HepG2 (cell line): Measurements from ENCODE around the gene ERFL. TPM values are rescaled to one million over a fixed set of nuclear protein-coding genes. Genes with fewer than 3 reads are reported as not detected.

Source experiments
- ATF4 ChIP-seq, 2 experiments: fragments of 450-650 bp in 1 of 2; sonication (generic) in 1 of 2; formaldehyde crosslinking; IDR thresholded peaks; 2 replicates each; pipeline versions ENCODE4 v1.5.0 to v1.8.0; 2020 to 2022; ENCODE audit warnings: mild to moderate bottlenecking in 1 of 2, missing genetic modification reagents in 1 of 2
- GFI1 ChIP-seq: sonication (generic); formaldehyde crosslinking; IDR thresholded peaks from 2 replicates; pipeline ENCODE4 v1.5.0; 2020; ENCODE audit warnings: missing genetic modification reagents, mild to moderate bottlenecking, borderline replicate concordance
- MIXL1 ChIP-seq: IDR thresholded peaks from 2 replicates; pipeline ENCODE4 v1.6.1; 2016
- PAF1 ChIP-seq: IDR thresholded peaks from 2 replicates; pipeline ENCODE4 v1.6.1; 2016; ENCODE audit warnings: missing genetic modification reagents, missing compliant biosample characterization
- SALL2 ChIP-seq: sonication (generic); formaldehyde crosslinking; IDR thresholded peaks from 2 replicates; pipeline ENCODE4 v1.8.1; 2023; ENCODE audit warnings: mild to moderate bottlenecking, missing genetic modification reagents, inconsistent platforms
- SRY ChIP-seq: sonication (generic); formaldehyde crosslinking; IDR thresholded peaks from 2 replicates; pipeline ENCODE4 v1.8.0; 2022; ENCODE audit warnings: mild to moderate bottlenecking, missing genetic modification reagents
- SSRP1 ChIP-seq: IDR thresholded peaks from 2 replicates; pipeline ENCODE4 v1.6.1; 2016; ENCODE audit warnings: control low read depth
- STAG1 ChIP-seq: sonication (generic); formaldehyde crosslinking; IDR thresholded peaks from 2 replicates; pipeline ENCODE4 v1.4.0; 2020; ENCODE audit warnings: missing genetic modification reagents
- TARDBP ChIP-seq: sonication (generic); formaldehyde crosslinking; IDR thresholded peaks from 2 replicates; pipeline ENCODE4 v1.8.0; 2022; ENCODE audit warnings: mild to moderate bottlenecking, missing genetic modification reagents
- THRA ChIP-seq: sonication (generic); formaldehyde crosslinking; IDR thresholded peaks from 2 replicates; pipeline ENCODE4 v1.4.0; 2020; ENCODE audit warnings: missing genetic modification reagents, borderline replicate concordance
- ZBTB38 ChIP-seq: sonication (generic); formaldehyde crosslinking; IDR thresholded peaks from 2 replicates; pipeline ENCODE4 v1.5.1; 2020; ENCODE audit warnings: mild to moderate bottlenecking, missing genetic modification reagents
- ZNF230 ChIP-seq: sonication (generic); formaldehyde crosslinking; IDR thresholded peaks from 2 replicates; pipeline ENCODE4 v1.4.0; 2020; ENCODE audit warnings: mild to moderate bottlenecking, missing genetic modification reagents
- polyA plus RNA-seq, 8 experiments: library from polyadenylated mRNA; depleted of rRNA in 3 of 8; stranded (reverse) in 7 of 8; unstranded in 1 of 8; fragments of >200 nt; fragmentation: Illumina TruSeq in 4 of 8; extraction: Trizol in 4 of 8; gene quantifications; 2 replicates each; pipeline versions ENCODE4 v1.2.1 to v1.2.3, GENCODE V29; 2011 to 2016; ENCODE audit warnings: low read depth in 4 of 8, missing spikeins in 1 of 8, mixed read lengths in 1 of 8; ENCODE audit not compliant: insufficient read depth in 1 of 8
- total RNA-seq, 5 experiments: library from RNA; depleted of rRNA; stranded (reverse); fragments of >200 nt; fragmentation: Illumina TruSeq; extraction: Trizol; gene quantifications; 2 replicates each; pipeline ENCODE4 v1.2.3, GENCODE V29; 2016; ENCODE audit warnings: low read depth in 1 of 5
- TF ChIP-seq, protein P1 (sequence below): sonication (generic); formaldehyde crosslinking; IDR thresholded peaks from 2 replicates; pipeline ENCODE4 v1.4.0; 2020; ENCODE audit warnings: missing genetic modification reagents, mild to moderate bottlenecking, borderline replicate concordance
- TF ChIP-seq, protein P2 (sequence below): sonication (generic); formaldehyde crosslinking; IDR thresholded peaks from one replicate; pipeline ENCODE4 v1.5.1; 2020; ENCODE audit warnings: mild to moderate bottlenecking, missing genetic modification reagents; ENCODE audit errors: not compliant biosample characterization

ERFL gene
- total and polyA plus RNA-seq, 2 of the 13 experiments (the other 11 are each of a cell fraction or from before 2014, with no cell fraction given): not detected

DNA sequence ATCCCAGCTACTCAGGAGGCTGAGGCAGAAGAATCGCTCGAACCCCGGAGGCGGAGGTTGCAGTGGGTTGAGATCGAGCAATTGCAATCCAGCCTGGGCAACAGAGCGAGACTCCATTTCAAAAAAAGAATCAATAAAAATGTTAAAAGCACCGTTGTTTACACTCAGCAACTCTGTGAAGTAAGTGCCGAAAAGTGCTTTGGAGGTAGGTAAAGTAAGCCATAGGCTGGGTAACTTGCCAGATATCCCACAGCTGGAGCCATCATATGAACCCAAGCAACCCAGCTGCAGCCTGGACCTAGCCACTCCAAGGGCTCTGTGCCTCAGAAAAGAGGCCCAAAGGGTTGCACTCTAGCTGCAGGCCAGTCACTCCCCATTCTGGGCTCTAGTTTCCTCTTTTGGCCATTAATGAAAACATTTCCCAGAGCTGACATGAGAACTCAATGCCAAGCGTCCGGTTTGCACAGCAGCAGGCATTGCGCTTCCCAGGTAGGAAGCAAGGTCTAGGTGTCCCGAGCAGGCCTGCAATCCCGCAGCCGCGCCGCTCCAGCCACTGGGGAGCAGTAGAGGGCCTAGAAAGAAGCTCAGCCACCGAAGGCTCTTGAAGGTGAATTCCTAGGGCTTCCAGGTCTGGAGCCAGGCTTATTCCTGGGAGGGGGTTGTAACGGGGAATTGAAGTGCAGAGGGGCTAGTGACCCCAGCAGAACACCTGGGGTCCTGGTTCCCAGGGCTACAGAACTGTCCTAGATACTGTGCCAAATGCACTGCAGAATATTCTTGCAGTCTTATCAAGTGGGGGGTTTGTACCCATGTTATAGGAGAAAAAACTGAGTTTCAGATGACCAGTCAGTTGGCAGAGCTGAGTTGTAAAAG lies 55.2 kb downstream of the ERFL start (continued):
- TF ChIP-seq ATF4 (CRISPR knock-in tag; IDR thresholded peaks at IDR 0.05) (0 out of 4 replicates have a peak, but pooled peaks of 1 of the 2 experiments have one; percentile 36), ZNF230 (CRISPR knock-in tag) (peak; percentile 47; the same call in 1 of the 2 replicates), STAG1 (CRISPR knock-in tag) (peak; percentile 88), SRY (CRISPR knock-in tag) (0 out of 2 replicates have a peak, but pooled peaks have one; percentile 29), TARDBP (CRISPR knock-in tag) (peak; percentile 9; the same call in 1 of the 2 replicates), PAF1 (CRISPR knock-in tag) (peak; percentile 53; the same call in 1 of the 2 replicates), MIXL1 (CRISPR knock-in tag) (peak; percentile 10; the same call in 1 of the 2 replicates), SALL2 (CRISPR knock-in tag) (0 out of 2 replicates have a peak, but pooled peaks have one; percentile 49), ZBTB38 (CRISPR knock-in tag) (0 out of 2 replicates have a peak, but pooled peaks have one; percentile 20), SSRP1 (CRISPR knock-in tag) (peak; percentile 79; the same call in 1 of the 2 replicates), THRA (CRISPR knock-in tag) (0 out of 2 replicates have a peak, but pooled peaks have one; percentile 13), GFI1 (no peak)
- TF ChIP-seq, protein P1, sequence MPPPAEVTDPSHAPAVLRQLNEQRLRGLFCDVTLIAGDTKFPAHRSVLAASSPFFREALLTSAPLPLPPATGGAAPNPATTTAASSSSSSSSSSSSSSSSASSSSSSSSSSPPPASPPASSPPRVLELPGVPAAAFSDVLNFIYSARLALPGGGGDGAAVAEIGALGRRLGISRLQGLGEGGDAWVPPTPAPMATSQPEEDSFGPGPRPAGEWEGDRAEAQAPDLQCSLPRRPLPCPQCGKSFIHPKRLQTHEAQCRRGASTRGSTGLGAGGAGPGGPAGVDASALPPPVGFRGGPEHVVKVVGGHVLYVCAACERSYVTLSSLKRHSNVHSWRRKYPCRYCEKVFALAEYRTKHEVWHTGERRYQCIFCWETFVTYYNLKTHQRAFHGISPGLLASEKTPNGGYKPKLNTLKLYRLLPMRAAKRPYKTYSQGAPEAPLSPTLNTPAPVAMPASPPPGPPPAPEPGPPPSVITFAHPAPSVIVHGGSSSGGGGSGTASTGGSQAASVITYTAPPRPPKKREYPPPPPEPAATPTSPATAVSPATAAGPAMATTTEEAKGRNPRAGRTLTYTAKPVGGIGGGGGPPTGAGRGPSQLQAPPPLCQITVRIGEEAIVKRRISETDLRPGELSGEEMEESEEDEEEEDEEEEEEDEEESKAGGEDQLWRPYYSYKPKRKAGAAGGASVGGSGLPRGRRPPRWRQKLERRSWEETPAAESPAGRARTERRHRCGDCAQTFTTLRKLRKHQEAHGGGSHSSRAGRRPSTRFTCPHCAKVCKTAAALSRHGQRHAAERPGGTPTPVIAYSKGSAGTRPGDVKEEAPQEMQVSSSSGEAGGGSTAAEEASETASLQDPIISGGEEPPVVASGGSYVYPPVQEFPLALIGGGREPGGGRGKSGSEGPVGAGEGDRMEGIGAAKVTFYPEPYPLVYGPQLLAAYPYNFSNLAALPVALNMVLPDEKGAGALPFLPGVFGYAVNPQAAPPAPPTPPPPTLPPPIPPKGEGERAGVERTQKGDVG (CRISPR knock-in tag): 0 out of 2 replicates have a peak, but pooled peaks have one; percentile 24
- TF ChIP-seq, protein P2, sequence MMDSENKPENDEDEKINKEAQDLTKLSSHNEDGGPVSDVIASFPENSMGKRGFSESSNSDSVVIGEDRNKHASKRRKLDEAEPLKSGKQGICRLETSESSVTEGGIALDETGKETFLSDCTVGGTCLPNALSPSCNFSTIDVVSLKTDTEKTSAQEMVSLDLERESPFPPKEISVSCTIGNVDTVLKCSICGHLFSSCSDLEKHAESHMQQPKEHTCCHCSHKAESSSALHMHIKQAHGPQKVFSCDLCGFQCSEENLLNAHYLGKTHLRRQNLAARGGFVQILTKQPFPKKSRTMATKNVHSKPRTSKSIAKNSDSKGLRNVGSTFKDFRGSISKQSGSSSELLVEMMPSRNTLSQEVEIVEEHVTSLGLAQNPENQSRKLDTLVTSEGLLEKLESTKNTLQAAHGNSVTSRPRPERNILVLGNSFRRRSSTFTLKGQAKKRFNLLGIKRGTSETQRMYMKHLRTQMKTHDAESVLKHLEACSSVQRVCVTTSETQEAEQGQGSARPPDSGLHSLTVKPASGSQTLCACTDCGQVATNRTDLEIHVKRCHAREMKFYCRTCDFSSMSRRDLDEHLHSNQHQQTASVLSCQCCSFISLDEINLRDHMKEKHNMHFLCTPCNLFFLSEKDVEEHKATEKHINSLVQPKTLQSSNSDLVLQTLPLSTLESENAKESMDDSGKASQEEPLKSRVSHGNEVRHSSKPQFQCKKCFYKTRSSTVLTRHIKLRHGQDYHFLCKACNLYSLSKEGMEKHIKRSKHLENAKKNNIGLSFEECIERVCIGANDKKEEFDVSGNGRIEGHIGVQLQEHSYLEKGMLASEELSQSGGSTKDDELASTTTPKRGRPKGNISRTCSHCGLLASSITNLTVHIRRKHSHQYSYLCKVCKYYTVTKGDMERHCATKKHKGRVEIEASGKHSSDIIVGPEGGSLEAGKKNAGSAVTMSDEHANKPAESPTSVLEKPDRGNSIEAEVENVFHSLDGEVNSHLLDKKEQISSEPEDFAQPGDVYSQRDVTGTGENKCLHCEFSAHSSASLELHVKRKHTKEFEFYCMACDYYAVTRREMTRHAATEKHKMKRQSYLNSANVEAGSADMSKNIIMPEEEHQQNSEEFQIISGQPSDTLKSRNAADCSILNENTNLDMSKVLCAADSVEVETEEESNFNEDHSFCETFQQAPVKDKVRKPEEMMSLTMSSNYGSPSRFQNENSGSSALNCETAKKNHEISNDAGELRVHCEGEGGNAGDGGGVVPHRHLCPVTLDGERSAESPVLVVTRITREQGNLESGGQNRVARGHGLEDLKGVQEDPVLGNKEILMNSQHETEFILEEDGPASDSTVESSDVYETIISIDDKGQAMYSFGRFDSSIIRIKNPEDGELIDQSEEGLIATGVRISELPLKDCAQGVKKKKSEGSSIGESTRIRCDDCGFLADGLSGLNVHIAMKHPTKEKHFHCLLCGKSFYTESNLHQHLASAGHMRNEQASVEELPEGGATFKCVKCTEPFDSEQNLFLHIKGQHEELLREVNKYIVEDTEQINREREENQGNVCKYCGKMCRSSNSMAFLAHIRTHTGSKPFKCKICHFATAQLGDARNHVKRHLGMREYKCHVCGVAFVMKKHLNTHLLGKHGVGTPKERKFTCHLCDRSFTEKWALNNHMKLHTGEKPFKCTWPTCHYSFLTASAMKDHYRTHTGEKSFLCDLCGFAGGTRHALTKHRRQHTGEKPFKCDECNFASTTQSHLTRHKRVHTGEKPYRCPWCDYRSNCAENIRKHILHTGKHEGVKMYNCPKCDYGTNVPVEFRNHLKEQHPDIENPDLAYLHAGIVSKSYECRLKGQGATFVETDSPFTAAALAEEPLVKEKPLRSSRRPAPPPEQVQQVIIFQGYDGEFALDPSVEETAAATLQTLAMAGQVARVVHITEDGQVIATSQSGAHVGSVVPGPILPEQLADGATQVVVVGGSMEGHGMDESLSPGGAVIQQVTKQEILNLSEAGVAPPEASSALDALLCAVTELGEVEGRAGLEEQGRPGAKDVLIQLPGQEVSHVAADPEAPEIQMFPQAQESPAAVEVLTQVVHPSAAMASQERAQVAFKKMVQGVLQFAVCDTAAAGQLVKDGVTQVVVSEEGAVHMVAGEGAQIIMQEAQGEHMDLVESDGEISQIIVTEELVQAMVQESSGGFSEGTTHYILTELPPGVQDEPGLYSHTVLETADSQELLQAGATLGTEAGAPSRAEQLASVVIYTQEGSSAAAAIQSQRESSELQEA (CRISPR knock-in tag): peak; percentile 18
